HG03442 (cell line): Measurements from ENCODE around the gene TAF1C.

Source experiments
- ATAC-seq: cut with Tn5 transposase; IDR thresholded peaks from one replicate; pipeline ENCODE4 v1.9.1; 2021; ENCODE audit warnings: mild to moderate bottlenecking, moderate library complexity; ENCODE audit not compliant: unreplicated experiment

Gene TAF1C

GRCh38 chr16:84161801-84162200 is 25.1 kb downstream of the TAF1C start:
- no peak for ATAC-seq

DNA sequence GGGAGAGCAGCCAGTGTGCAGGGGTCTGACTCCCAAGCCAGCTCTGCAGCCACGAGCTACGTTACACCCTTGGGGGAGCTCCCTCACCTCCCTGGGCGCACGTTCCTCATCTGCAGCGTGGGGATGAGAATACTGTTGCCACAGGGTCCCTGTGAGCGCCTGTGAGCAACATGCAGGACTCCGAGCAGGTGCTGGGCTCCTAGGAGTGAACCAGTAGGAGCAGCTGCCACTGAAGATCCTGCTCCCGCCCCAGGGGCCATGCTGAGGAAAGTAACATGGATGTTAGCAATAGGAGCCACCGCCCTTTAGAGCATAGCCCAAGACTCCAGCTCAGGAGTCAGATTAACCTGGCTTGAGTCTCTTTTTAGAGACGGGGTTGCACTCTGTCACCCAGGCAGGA is 25.8 kb downstream of the TAF1C start:
- ATAC-seq: no peak

DNA sequence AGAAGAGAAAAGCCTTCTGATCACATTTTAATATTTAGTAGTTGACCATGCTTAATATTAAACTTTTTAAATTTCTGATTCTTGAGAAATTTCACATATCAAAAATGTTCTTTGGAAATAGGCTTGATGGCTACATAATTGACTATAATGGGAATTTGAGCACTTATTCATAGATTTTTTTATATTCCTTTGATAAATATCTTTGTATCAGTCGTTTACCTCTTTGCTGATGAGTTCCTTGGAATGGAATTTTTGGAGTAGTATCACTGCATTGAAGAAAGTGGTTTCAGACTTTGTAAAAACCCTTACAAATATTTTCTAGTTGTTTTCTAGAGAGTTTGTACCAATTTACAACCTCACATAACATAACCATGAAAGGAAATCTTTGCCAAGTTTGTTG is 27.1 kb downstream of the TAF1C start:
- ATAC-seq: no peak

DNA sequence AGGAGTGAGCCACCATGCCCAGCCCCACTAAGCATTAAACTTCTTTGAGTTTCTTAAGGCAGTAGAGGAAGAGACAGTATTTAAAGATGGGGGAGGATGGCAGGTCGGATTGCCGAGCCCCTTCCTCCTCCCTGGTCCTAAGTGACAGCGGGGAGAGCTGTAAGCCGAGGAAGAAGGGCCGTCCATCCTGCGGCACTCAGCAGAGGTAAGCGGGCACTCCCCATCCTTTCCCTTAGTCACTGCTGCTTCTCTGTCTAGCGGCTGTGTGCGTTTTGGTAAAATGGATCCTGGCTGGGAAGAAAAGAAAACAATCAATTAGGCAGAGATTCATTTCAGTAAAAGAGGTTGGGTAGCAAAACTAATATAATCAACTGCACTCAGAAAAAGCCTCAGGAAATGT is 27.9 kb downstream of the TAF1C start:
- ATAC-seq: no peak

DNA sequence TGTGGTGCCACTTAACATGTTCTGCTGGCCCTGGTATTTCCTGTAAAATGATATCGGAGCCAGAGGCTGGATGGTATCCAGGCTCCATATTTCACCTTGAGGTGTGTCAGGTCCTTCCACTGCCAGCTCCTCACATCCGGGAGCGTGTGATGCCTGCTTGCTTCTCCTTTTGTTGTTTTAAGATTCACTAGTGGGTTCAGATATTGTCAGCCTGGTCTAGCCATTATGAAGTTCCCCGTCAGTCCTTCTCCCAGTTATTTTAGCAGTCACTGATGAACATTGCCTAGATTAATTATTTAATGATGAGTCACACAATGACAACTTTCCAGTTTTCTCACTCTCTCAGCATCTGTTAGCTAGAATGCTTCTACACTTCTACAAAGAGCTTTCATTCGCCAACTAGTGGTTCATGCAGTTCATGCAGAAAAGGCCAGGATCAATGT is 30.5 kb downstream of the TAF1C start:
- ATAC-seq: no peak

DNA sequence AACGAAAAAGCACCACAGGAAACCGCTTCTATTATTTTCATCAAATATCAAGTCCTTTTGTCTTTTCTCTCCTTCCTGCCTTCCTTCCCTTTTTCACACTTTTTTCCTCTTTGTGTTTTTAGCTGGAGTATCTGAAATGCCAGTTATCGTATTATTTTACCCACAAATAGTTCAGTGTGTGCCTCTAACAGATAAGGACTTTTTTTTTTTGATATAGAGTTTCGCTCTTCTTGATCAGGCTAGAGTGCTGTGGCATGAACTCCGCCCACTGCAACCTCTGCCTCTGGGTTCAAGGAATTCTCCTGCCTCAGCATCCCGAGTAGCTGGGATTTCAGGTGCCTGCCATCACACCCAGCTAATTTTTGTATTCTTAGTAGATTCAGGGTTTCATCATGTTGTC is 31.1 kb downstream of the TAF1C start:
- ATAC-seq: no peak

GRCh38 chr16:84155226-84155625 is 31.6 kb downstream of the TAF1C start:
- ATAC-seq: no peak

DNA sequence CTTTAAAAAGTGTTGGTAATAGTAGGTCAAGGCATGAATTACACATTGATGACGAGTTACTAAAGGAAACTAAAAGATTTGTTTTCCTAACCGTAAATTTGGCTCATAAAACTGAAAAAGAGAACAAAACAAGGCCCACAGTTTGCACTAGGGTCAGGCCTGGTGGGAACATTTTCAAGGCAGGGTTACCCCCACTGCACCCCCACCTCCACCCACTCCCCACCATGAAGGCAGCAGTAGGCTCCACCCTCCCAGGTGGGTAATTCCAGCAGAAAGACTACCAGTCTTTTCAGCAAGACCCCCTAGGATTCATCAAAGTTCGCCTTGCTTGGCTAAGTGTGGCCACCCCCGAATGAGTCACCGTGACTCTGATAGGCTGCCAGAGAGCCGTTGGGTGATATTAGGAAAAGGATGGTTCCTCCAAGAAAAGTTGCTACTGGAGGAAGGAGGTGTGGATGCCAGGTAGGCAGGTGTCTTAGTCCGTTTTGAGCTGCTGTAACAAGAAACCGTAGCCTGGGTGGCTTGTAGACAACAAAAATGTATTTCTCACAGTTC is 33.1 kb downstream of the TAF1C start:
- ATAC-seq: no peak

- ATAC-seq: no peak
These were observed 35.9 kb downstream of the TAF1C start for GRCh38 chr16:84150926-84151325.

DNA sequence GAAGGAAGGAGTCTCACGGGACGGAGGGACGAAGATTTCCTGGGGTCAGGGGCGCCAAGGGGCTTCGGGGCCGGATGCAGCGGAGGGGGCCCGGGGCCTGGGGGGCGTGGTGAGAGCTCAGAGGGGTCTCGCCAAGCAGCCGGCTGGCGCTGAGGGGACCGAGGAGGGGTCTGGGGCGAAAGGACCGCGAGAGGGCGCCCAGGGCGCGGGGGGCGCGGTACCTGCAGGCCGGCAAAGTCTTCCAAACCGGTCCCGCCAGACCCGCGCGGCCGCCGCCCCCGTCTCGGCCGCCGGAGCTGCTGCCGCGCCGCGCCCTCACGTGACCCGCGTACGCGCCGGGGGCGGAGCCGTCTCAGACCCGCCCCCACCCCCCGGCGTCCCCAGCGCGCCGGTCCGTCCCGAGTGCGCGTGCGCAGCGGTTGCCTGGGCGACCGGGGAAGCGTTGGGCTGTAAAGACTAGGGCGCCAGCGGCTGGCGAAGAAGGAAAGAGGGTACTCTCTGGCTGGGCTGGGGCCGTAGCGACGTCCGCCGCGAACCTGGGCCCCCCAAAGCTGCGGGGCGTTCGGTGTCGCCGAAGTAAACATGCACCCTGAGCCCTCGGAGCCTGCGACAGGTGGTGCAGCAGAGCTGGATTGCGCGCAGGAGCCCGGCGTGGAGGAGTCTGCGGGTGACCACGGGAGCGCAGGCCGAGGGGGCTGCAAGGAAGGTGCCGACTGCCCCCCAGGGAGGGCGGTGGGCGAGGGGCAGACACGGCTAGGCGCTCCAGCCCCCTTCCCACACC is 41.8 kb downstream of the TAF1C start, which contains the start of the genes DNAAF1 and HSDL1:
Gene DNAAF1, plus strand, starts transcription at position 450 of the 781 bp plus-strand sequence. Its CDS starts 133 bp downstream, at position 583.
Gene HSDL1, minus strand, starts transcription at position 319 of the 781 bp plus-strand sequence. CDS start 13,856 bp downstream, outside the sequence.
- ATAC-seq: peak; percentile 77

- peak; percentile 22 for ATAC-seq
These were observed 42.5 kb downstream of the TAF1C start for GRCh38 chr16:84144209-84144858.

- ATAC-seq: no peak
These were observed 43.1 kb downstream of the TAF1C start for GRCh38 chr16:84143784-84144199.

DNA sequence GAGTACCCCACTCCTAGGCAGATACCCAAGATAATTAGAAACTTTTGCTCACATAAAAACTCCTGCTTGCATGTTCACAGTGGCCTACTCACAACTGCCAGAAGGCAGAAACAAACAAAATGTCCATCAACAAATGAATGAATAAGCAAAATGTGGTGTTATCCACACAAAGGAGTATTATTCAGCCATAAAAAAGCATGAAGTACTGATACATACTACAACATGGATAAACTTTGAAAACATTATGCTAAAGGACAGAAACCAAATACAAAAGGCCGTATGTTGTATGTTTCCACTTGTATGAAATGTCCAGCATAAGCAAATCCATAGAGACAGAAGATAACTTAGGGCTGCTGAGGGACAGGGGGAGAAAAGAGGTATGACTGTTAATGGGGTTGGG is 43.8 kb downstream of the TAF1C start:
- ATAC-seq: no peak

DNA sequence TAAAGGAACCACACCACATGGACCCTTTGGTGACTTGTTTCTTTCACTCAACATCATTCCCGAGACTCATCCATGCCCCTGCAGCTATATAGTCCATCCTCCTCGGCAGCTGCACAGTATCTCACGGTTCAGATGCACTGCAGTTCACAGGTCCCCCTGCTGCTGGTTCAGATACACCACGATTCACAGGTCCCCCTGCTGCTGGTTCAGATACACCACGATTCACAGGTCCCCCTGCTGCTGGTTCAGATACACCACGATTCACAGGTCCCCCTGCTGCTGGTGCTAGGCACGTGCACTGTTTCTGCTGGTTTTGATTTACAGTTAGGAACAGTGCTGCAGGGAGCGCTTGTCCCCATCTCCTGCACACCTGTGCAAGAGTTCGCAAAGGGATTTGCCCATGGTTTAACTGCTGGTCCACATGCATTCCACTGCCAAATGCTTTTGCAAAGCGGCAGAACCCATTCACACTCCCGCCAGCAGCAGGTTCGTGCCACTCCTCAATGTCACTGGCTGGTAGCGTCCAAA is 45.6 kb downstream of the TAF1C start:
- ATAC-seq: no peak

DNA sequence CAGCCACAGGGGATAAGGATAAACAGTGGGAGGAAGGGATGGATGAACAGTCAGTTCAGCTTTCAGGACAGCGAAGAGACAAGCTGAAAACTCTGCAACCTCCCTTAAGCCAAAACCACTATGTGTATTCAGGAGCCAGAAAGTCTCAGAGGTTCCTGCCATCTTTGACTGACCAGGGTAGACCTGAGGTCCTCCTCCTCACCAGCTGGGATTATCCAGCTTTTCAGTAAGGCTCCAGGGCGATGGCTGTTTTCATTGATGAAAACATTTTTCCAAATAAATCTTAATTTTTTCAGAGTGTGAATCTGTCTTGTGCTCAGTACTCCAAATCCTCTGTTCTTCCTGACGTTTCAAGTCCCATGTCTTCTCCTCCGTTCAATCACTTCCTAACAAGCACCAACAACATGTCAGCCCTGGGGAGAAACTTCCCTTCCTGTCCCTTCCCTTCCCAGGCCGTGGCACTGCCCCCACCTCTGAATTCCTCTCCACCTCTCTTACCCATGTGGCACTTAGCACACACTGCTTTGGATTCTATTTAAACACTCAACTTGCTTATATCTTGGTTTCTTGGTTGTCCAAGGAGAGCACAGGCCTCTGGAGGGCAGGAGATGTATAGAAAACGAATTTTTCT is 47.1 kb downstream of the TAF1C start:
- ATAC-seq: no peak

- ATAC-seq: peak; percentile 95
These were observed 47.8 kb downstream of the TAF1C start for GRCh38 chr16:84138824-84139627.

GRCh38 chr16:84138500-84138823 is 48.4 kb downstream of the TAF1C start:
- no peak for ATAC-seq

DNA sequence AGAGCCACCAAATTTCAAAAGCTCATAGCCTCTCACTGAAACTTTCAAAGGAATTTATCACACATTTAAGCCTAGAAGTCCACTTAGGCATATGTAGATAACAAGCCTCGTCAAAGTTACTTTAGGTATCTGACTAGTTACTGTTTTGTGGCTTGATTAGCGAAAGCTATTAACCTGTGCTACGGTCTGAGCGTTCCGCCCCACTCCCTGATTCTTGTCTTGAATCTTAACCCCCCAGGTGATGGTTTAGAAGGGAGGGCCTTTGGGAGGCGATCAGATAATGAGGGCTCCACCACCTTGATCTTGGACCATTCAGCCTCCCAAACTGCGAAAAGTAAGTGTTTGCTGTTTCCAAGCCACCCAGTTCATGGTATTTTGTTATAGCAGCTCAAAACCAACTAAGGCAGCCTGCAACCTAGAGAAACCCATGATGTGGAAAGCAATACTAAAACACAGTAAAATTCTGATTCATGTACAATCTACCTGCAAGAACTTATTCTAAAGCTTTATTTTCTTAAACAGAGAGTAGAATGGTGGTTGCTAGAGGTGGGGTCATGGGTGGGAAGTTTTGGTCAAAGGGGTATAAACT is 49.0 kb downstream of the TAF1C start:
- ATAC-seq: no peak

DNA sequence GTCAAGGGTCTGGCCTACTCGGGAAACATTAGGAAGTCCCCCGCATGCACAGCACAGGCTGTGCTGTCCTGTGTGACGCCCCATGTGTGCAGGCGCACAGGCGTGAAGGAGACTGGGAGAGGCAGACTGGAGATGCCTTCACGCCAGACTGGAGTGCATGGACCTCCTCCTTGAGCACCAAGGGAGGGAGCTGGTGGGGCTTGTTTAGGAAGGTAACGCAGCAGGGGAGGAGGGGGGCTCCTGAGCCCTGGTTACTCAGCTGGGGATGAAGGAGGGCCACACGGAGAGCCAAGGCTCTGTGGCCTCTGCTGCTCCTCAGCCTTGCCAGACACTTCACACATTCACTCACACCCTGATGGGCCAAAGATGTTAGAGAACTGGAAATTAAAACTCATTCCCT is 49.6 kb downstream of the TAF1C start:
- ATAC-seq: no peak
